Transverse colon (tissue), 1 donor: ENCODE data around the gene CFAP92.

Source experiments
- EP300 ChIP-seq: sonication (generic); formaldehyde crosslinking; IDR thresholded peaks from one replicate; pipeline ENCODE4 v1.6.1; 2017; ENCODE audit warnings: antibody characterized with exemption, low read depth
- POLR2A ChIP-seq: fragments of 450-650 bp; IDR thresholded peaks from one replicate; pipeline ENCODE4 v1.6.1; 2016; ENCODE audit warnings: antibody characterized with exemption, mild to moderate bottlenecking, moderate library complexity

DNA sequence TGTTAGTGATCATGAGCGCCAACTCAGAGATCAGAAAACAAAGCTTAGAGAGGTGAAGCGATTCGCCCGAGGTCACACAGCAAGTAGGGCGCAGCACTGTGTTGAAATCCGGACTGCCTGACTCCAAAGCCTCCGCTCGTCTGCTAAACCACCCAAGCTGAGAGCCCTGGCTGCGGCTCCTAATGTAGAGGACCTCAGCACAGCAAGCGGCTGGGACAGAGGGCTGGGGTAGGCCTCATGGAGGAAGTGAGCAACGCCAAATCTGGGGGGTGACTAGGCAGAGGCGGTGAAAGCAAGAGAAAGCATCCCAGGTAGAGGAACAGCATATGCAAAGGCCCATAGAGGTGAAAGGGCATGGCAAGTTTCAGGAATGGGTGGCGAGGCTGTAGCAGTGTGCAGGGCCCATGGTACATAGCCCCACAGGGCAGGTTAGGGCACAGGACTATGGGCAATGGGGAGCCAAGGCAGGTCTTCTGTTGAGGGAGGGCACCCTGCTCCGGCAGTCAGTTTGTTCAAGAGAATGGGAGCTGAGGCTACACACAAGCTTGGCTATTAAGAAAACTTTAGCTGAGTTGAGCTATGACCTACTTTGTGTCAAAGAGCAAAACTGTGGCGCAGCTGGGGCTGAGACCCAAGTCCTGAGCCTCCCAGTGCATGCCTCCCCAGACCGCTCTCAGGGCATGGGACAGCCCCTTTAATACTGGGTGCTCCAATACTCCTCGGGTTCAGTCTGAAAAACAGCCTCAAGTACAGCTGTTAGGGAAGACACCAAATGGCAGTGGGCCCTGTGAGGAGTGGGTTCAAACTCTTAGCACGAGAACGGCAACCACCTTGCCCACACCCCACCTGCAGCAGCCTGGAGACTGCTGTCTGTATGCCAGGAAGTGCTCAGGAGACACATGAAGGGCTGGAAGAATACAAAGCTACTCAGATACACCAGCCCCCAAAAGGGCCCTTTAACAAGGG, 988 bp upstream of the CFAP92 start:
- TF ChIP-seq POLR2A (no peak), EP300 (no peak)
